T47D (cell line): ENCODE data around the gene IDNK.

Experiments used
- DNase-seq, 2 experiments: peaks; one replicate each; pipeline versions ENCODE4 v3.0.0 to v3.0.0-alpha.2; 2011 to 2012; ENCODE audit warnings: low read depth in 1 of 2, low spot score in 1 of 2
- JUND ChIP-seq: IDR thresholded peaks from 2 replicates; pipeline ENCODE4 v1.6.1; 2012; ENCODE audit warnings: low read depth
- in situ Hi-C: cut with HindIII; loops from 2 replicates; pipeline ENCODE4 v1.10.0; 2016; ENCODE audit warnings: low sequenced_read_pairs, low pct_unique_long_range_greater_than_20kb

IDNK gene

GRCh38 chr9:83620841-83621636 lies 1.9 kb upstream of the IDNK start:
- peak in 1 of 2 experiments; percentile 62 for DNase-seq
- in situ Hi-C loops: no loop called here
- no peak for TF ChIP-seq JUND

DNA sequence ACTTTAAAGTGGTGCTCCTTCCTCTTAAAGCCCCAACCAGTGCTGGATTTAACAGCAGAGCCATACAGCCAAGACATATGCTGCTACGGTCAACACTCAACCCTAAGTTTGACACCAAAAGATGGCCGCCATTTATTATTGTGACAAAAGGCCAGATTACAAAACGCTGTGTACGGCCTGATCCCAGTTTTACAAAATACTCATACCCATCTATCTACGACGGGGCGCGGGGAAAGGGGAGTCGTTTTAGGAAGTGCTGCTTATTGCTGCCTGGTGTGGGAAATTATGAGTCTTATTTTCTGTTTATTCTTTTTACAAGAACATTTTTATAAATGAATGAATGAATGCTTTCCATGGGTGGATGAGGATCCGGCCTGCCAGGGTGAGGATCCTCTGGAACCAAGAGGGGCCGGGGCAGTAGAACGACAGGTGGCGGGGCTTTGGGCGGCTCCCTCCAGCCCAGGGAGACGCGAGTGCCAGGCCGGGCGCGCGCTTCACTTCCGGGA lies 457 bp upstream of the IDNK start:
- in situ Hi-C loops: no loop called here
- no peak for TF ChIP-seq JUND
- no peak for DNase-seq

DNA sequence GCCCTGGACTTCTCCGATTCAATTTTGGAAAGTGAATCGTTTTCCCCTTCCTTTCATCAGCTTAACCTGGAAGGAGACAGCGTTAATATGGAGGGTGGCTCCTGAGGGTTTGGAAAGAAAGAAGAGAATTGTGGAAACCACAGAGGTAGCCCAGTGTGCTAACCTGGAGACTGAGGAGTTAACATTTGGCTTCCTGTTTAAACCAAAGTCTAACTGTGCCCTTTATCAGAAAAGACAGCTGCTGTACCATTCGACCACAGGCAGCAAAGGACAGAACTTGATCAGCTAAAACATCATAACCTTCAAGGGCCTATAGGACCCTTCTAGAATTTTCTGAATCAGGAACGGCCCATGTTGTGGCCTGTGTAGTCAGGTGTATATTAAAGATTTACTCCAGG lies 735 bp downstream of the IDNK start:
- in situ Hi-C loops: no loop called here
- DNase-seq: no peak
- TF ChIP-seq JUND: no peak

DNA sequence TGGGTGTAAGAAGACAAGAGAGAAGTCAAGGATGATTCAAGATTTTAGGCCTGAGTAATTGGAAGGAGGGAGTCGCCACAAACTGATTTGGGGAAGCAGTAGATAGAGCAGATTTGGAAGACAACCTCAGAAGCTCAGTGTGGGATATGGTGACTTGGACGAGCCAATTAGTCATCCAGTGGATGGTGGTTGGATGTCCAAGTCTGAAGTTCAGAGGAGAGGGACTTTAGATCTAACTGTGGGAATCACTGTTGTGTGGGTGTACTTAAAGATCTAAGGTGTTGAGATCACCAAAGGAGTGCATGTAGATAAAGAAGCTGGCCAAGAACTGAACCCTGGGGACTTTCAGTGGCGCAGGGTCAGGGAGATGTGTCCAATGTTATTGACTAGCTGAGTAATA lies 2.2 kb downstream of the IDNK start:
- in situ Hi-C loops: no loop called here
- no peak for DNase-seq
- TF ChIP-seq JUND: no peak

DNA sequence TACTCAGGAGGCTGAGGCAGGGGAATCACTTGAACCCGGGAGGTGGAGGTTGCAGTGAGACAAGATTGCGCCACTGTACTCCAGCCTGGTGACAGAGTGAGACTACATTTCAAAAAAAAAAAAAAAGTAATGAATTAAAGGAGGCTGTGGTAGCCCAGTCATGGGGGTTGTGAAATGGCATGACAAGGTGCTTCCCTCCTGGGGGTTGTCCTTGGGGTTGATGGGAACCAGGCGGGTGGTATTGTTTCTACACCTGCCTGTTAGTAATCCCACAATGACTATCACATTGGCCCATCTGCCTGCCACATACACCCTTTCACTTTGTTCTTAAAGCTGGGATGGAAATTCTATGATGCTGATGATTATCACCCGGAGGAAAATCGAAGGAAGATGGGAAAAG lies 5.6 kb downstream of the IDNK start:
- TF ChIP-seq JUND: no peak
- no peak for DNase-seq
- in situ Hi-C loops: no loop called here

GRCh38 chr9:83629433-83630104 lies 6.6 kb downstream of the IDNK start:
- in situ Hi-C loops: no loop called here
- no peak for TF ChIP-seq JUND
- no peak for DNase-seq

- DNase-seq: no peak
- TF ChIP-seq JUND: no peak
- in situ Hi-C loops: no loop called here
These were observed 8.1 kb downstream of the IDNK start for GRCh38 chr9:83630938-83631457.

- no peak for TF ChIP-seq JUND
- in situ Hi-C loops: no loop called here
- DNase-seq: no peak
These were observed 10.3 kb downstream of the IDNK start for GRCh38 chr9:83633255-83633654.

GRCh38 chr9:83633676-83634075 lies 10.7 kb downstream of the IDNK start:
- TF ChIP-seq JUND: no peak
- in situ Hi-C loops: no loop called here
- DNase-seq: no peak

- in situ Hi-C loops: no loop called here
- no peak for DNase-seq
- TF ChIP-seq JUND: no peak
These were observed 13.9 kb downstream of the IDNK start for GRCh38 chr9:83636813-83637212.

DNA sequence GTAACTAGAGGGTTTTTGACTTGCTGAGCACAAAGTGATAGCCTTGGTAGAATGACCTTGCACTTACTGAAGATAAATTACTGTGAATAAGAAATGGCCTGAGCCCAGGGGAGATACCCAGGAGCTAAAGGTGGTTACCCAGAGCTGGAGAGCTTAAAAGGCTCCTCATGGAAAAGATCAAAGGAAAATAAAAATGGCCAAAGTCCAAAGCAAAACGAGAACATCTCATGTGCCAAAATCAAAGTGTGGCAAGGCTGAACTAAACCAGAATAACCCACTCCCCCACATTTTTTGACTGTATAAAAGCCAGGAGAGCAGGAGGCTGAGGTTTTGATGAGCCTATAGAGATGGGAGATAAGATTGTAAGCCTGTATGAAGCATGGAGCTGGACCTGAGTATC lies 14.4 kb downstream of the IDNK start:
- no peak for DNase-seq
- in situ Hi-C loops: no loop called here
- no peak for TF ChIP-seq JUND

GRCh38 chr9:83639266-83639665 lies 16.3 kb downstream of the IDNK start:
- in situ Hi-C loops: no loop called here
- DNase-seq: no peak
- TF ChIP-seq JUND: no peak

GRCh38 chr9:83642793-83643192 lies 19.9 kb downstream of the IDNK start:
- DNase-seq: no peak
- TF ChIP-seq JUND: no peak
- in situ Hi-C loops: no loop called here
